WI38 (cell line): ENCODE results near the gene HIPK1.

Experiments used
- H3K4me3 ChIP-seq: 2 replicates; pipeline ENCODE4 v1.5.1; 2011; ENCODE audit warnings: low read depth, mild to moderate bottlenecking, control low read depth, low read length
- TF ChIP-seq, protein P1 (sequence below): IDR thresholded peaks from 2 replicates; pipeline ENCODE4 v1.5.1; 2012; ENCODE audit warnings: low read depth, mild to moderate bottlenecking, control low read depth, low read length

Gene HIPK1

DNA sequence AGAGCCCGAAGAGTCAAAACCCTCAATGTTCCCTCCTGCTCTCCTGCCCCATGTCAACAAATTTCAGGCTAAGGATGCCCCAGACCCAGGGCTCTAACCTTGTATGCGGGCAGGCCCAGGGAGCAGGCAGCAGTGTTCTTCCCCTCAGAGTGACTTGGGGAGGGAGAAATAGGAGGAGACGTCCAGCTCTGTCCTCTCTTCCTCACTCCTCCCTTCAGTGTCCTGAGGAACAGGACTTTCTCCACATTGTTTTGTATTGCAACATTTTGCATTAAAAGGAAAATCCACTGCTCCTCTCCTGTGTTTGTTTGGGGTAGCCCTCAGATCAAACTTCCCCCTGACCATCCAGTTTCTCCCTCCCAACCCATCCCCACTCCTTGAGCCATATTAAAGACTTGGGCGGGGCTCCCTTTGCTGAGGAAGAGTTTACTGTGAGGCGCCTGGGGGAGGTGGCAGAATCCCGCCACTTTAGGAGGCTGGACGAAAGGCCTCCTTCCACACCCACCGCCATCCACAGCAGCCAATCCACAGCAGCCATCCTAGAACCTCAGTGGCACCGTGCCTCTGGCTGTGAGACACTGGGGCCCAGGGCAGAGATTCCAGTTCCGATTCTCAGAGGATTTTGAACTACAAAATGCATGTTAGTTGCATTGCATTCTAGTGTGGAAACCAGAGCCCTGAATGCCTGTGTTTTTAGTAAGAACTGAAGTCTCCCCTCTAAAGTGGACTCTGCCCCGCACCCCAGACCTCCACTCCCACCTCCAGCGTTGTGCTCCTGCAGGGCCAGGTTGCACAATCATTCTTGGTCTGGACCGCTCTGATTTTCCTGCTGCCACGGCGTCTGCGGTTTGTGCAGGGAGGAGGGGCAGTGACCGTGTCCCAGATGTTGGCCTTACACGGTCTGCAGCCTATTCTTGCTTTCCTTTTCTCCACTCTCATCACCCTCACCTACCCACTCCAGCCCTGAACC, 53.1 kb downstream of the HIPK1 start:
- TF ChIP-seq, protein P1, sequence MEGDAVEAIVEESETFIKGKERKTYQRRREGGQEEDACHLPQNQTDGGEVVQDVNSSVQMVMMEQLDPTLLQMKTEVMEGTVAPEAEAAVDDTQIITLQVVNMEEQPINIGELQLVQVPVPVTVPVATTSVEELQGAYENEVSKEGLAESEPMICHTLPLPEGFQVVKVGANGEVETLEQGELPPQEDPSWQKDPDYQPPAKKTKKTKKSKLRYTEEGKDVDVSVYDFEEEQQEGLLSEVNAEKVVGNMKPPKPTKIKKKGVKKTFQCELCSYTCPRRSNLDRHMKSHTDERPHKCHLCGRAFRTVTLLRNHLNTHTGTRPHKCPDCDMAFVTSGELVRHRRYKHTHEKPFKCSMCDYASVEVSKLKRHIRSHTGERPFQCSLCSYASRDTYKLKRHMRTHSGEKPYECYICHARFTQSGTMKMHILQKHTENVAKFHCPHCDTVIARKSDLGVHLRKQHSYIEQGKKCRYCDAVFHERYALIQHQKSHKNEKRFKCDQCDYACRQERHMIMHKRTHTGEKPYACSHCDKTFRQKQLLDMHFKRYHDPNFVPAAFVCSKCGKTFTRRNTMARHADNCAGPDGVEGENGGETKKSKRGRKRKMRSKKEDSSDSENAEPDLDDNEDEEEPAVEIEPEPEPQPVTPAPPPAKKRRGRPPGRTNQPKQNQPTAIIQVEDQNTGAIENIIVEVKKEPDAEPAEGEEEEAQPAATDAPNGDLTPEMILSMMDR: no peak
- peak overlapping the region; percentile 52 for H3K4me3 ChIP-seq

DNA sequence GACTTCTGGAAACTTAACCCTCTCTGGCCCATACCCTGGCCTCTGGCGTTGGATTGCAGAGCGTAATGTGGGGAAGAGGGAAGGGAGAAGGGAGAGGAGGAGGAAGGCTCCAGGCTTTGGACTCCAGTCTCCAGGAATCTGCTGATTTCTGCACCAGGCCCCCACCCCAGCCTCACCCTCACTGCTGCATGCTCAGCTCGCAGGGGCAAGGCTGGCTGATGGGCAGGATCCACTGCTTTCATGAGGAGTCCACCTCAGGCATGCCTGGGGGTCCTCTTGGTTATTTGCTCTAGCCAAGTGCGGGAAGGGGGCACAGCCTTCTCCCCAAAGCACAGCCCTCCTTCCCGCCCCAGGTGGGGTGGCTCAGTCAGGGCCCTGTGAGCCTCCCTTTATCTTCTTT, 53.8 kb downstream of the HIPK1 start:
- peak overlapping the region; percentile 52 for H3K4me3 ChIP-seq
- TF ChIP-seq, protein P1: no peak

DNA sequence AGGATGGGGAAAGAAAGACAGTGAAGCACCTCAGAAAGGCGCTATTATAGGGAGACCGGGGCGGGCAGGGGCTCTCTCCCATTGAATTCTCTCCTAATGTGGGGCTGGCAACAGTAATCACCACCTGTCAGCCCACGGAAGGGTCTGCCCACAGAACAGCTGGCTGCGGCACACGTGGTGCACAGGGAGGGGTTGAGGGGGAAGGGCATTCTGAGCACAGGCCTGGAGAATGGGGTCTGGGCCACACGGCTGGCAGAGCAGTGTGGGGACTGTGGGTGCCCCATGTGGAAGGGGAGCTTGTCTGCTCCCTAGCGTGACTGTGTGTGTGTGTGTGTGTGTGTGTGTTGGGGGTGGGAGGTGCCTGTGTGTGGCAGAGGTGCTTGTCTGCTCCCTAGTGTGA, 54.3 kb downstream of the HIPK1 start:
- TF ChIP-seq, protein P1: no peak
- H3K4me3 ChIP-seq: no peak overlapping the region

DNA sequence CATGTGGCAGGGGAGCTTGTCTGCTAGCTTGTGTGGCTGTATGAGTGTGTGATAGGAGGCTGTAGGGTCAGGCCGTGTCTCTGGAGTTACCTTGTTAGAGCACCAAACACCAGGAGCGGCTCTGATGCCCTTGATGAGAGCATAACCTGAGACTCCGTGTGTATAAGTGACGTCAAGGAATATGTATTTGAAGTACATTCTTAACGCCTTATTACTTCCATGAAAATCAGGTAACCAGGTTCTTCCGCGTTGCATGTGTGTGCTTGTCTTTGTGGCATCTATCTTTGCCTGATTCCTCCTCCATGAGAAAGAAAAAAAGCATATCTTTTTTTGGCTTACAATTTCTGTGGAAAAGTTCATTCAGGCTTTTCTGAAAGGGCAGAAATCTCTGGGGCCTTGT, 54.7 kb downstream of the HIPK1 start:
- no peak overlapping the region for H3K4me3 ChIP-seq
- TF ChIP-seq, protein P1: no peak

DNA sequence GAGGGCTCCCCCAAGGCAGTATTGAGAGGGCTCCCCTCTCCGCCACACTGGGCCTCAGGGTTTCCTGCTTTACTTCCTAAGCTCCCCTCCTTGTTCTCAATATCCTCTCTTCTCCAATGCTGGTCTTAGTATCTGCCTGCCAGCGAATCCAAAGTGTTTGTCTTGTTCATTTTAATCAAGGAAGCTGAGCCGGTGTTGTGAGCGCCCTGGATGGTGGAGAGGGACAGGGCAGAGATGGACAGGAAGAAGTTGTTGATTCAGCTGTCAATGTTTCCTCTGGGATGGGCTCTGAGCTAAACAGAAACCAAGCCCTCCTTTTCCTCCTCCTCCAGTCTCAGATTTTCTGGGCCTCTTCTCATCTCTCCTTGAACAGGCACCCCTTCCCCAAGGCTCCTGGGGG, 55.6 kb downstream of the HIPK1 start:
- TF ChIP-seq, protein P1: no peak
- H3K4me3 ChIP-seq: no peak overlapping the region

DNA sequence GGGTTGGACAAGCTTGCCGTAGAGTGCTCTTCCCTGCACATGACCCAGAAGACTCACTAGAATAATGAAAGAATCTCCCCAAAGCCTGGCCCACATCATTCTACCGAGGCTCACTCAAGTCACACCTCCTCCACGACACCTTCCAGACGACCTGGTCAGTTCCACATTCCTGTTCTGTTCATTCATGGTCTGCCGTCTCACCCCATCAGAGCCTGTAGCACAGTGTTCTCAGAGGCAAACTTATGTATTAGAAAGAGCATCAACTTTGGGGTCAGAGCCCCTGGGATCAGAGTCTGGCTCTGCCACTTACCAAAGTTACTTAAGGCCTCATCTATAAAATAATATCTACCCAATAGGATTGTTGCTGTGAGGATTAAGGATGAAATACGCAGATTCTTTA, 57.7 kb downstream of the HIPK1 start:
- TF ChIP-seq, protein P1: no peak
- H3K4me3 ChIP-seq: no peak overlapping the region

DNA sequence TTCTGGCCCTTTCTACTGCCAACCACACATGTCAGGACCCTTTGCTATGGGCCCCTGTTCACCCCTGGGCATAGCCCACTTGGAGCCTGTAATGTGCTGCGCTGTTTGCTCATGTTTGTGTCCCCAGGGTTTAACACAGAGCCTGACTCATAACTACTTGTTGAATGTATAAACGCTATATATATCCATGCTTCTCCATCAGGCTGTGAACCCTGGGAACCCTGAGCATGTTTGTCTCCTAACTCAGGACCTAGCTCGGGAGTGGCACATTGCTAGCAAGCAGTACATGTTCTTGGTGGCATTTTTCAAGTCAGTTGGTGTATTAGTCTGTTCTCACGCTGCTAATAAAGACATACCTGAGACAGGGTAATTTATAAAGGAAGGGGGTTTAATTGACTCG, 58.1 kb downstream of the HIPK1 start:
- TF ChIP-seq, protein P1: no peak

More for the DNA sequence above, 58.1 kb downstream of the HIPK1 start:
- no peak overlapping the region for H3K4me3 ChIP-seq
